Stimulated activated CD8-positive, alpha-beta memory T cell treated with anti-CD3 and anti-CD28 coated beads, Interleukin-12 subunit alpha, Interleukin-12 subunit beta, amount 100 ng/mL, for 1 hour (primary cell): ENCODE data around the gene A4GNT.
A peak's percentile ranks its signal among the peaks of the same experiment; 100 is the strongest.
"Not testable (repeated sequence)": the region's sequence is repeated elsewhere in the genome, so short reads cannot be mapped to it uniquely, and the experiment has no call there.

Experiments used
- DNase-seq: peaks from one replicate; pipeline ENCODE4 v3.0.0-alpha.2; 2020; ENCODE audit warnings: low read depth

Gene A4GNT

DNA sequence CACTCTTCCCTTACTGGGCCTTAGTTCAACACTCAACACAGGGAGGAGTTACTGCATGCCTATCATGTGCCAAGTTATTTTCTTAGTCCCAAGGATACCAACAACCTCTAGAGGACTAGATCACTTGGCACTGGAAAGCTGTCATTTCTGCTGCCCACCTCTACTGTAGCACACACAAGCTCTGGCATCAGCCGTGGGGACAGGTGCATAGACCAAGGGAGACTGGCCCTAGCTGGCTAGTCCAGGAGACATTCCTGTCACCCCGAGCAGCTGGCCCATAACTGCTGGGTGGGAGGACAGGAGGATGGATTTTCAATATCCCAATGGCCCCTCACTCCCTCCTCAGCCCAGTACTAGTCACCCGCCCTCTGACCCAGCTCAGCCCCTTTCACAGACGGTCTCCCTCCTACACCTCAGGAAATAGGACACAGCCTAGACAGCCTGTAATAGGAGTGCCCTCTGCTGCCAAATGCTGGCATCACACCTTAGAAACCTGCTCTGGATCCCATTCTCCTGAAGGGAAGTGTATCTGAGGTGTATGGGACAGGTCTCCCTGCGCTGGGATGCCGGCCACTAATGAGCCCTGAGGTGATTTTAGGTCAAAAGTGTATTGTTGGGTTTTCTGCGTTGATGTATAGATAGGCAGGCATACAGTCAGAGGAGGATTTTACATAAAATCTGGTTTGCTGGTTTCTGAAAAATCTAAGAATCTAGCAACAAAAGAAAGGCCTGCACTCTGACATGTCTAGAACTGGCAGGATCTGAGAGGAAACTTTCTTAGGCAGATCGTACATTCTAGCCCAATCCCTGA, 13.4 kb downstream of the A4GNT start:
- peak; percentile 23 for DNase-seq

GRCh38 chr3:138114988-138115971, 16.9 kb downstream of the A4GNT start, which contains the start of gene DZIP1L:
Gene DZIP1L (minus strand): TSS chr3:138115608. CDS start chr3:138103971, 11,637 bp downstream.
- no peak for DNase-seq

- no peak for DNase-seq
Observed at GRCh38 chr3:138114431-138114918, 17.7 kb downstream of the A4GNT start.

DNA sequence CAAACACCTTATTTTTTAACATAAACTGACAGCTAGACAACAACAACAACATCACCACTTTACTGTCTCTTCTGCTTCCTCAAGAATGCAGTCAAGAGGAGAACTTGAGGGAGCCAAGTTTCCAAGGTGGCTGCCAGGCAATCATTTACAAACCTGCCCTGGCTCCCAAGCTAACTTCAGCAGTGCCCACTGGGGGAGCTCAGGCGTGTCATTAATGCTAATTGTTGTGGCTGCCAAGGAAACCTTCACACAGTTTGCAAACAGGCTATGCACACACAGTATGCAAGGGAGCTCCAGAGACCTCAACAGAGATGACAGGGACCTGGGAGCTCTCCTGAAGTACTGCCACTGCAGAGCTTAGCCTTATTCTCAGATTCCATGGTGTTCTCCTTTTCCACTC, 18.9 kb downstream of the A4GNT start:
- no peak for DNase-seq

GRCh38 chr3:138112362-138112761, 19.8 kb downstream of the A4GNT start:
- no peak for DNase-seq

GRCh38 chr3:138105598-138105997, 26.6 kb downstream of the A4GNT start:
- no peak for DNase-seq

GRCh38 chr3:138103466-138103865, 28.7 kb downstream of the A4GNT start:
- DNase-seq = no peak

- DNase-seq = not testable (repeated sequence)
Observed at GRCh38 chr3:138101351-138101940, 30.7 kb downstream of the A4GNT start.

- DNase-seq = no peak
Observed at GRCh38 chr3:138099417-138099816, 32.8 kb downstream of the A4GNT start.

DNA sequence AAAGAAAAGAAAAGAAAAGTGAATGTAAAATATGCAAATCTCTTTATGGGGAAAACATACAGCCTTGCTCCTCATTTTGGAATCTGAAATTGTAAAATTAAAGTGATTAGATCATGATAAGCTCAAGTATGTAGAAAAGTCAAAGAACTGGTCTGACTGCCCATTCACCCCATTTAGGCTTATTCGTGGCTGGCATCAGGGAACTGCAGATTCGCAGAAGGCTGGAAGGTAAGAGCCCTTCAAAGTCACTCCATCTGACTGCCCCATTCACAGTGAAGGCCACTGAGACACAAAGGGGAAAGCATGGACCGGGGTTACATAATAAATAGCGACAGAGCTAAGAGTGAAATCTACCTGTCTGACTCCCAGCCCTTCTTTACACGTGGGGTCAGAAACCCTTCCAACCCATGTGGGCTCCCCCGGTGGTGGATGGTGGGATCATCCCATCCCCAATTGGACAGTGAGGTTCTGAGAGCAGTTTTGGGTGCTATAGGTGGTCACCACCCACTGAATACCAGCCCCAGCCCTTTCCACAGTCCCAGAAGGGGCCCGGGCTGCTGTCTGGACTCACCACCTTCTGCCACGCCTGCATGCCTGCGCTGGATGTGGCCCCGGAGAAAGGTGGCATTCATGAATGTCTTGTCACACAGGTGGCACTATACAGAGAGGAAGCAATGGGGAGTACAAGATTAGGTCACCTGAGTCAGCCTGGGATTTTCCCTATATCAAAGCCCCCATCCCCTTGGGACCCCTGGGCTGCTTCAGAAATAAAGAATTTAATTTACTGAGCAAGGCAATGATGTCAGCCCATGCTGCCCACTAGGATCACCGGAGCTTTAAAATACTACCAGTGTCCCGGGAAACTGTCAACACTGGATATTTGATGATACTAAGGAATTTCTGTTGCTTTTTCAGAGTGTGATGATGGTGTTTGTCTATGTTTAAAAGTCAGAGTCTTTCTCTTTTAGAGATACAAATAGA, 34.7 kb downstream of the A4GNT start:
- DNase-seq = no peak

- DNase-seq = no peak
Observed at GRCh38 chr3:138093721-138094120, 38.5 kb downstream of the A4GNT start.

GRCh38 chr3:138092023-138092422, 40.2 kb downstream of the A4GNT start:
- DNase-seq = no peak

DNA sequence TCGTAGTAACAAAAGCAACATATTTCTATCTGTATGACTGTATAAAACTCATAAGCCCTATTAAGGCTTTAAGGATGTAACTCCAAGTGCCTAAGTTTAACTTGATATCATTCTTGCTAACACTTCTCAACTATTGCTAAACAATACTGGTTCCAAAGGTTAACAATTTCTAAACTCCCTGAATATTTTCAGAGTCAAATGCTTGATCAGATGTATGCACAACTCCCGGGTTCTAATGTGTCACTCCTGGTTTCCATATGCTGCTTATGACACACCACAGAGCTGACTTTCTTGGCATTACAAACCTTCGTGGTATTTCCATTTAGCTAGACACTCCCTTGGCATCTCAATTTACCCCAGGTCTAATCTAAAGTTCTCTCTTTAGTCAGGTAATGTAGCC, 43.1 kb downstream of the A4GNT start:
- DNase-seq = no peak

GRCh38 chr3:138085745-138086144, 46.4 kb downstream of the A4GNT start:
- DNase-seq = not testable (repeated sequence)

GRCh38 chr3:138084196-138084595, 48.0 kb downstream of the A4GNT start:
- no peak for DNase-seq

- DNase-seq = no peak
Observed at GRCh38 chr3:138082992-138083386, 49.2 kb downstream of the A4GNT start.

- DNase-seq = no peak
Observed at GRCh38 chr3:138082085-138082991, 49.9 kb downstream of the A4GNT start.

DNA sequence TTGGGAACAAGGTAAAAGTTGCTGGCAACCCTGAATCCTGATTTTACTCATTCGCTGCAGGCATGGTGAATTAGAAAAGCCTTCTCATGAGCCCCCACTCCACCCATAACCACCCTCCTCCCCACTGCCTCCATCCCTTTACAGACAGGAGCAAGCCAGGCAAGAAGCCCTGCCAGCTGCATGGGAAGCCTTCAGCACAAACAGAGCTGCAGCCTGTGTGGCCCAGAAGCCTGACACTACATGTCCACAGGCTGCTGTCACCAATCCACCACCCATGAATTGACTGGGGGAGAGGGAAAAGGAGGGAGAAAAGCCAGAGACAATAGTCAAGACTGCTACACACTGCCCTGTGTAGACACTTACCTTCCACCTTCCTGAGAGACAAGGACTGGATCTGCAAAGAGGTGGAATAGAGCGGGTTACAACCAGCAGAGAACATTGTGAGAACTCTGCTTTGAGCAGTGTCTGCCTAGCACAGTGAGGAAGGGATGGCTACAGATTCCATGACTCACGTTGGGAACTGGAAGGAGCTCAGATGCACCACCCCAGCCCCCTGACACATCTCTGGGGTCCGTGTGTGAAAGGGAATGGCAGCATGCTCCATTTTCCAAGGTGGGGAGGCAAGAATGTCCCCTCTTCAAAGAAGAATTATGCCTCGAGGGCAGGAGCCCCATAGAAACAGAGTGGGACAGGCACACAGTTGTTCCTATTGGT, 50.7 kb downstream of the A4GNT start:
- DNase-seq = no peak

DNA sequence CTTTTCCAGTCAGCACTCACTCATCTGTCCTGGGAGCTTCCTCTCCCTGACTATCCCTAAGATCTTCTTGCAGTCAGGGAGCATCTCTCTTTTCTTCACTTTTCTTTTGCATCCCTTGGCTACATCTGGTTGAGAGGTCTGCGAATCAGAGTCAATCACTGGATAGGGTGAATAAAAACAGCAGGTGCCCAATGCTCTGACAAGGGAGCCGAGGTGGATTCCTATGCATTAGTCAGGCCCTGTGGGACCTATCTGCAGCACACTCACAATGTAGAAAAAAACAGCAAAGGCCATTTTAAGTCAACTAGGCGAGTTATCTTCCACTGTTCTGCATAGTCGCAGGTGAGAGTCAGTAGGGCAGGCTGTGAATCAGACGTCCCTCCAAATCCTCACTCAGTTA, 52.3 kb downstream of the A4GNT start:
- no peak for DNase-seq
